GM04504 (cell line): ENCODE data around the gene FFAR4.

Experiments used
- DNase-seq: peaks from one replicate; pipeline ENCODE4 v3.0.0-alpha.2; 2012; ENCODE audit warnings: low read depth

Gene FFAR4

DNA sequence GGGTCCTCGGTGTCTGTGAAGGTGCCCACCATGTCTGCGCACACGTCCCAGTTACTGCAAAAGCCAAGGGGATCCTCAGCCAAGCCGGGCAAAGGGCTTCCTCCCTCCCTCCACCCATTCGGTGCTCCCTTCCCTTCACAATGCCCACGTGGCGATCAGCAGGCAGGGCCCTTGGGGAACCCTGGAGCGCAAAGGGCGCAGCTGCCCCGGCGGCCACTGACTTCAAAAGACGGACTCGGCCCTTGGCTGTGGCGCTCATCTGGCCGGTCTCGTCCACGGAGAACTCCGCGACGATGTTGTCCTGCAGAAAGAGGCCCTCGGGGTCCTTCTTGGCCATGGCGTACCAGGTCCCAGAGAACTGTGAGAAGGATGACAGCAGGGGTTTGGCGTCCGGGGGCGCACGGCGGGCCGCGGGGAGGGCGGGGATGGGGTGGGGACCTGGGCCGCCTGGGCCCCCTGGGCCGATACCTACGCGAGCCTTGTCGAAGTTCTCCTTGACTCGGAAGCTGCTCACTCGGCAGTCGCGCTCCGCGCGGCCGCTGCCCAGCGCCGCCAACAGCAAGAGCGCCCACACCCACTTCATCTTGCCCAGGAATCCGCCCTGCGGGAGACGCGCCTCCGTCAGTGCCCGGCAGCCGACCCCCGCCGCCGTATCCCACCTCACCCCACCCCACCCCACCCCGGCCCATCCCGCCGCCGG lies 34.1 kb downstream of the FFAR4 start:
- DNase-seq: no peak

DNA sequence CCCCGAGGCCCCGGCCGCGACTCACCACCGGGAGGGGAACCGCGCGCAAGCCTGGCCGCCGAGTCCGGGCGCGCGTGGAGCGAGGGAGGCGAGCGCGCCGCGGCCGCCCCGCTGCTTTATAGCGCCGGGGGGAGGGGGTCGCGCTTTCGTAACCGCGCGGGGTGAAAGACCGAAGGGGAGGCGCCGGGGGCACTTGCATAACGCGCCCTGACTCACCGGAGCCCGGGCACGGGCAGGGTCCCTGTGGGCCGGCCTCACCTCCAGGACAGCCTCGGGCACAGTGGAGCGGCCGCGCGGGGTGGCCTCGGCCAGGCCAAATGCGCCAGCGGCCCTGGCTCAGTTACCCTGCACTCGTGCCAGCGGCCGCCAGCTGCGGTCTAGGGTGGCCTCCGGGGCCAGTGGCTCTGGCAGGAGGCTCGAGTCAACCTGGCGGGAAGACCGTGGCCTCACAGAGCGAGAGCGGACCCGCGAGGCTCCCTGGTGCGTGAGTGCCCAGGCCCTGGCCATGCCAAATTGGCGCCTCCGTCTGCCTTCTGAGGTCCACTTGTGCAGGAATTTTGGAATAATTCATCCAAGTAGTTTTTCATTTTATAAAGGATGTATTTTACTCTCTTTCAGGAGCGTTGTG lies 34.8 kb downstream of the FFAR4 start, which contains the start of gene RBP4:
Gene RBP4, minus strand, starts transcription at position 90 of the 628 bp plus-strand sequence. CDS start 207 bp downstream, outside the sequence.
- no peak for DNase-seq

GRCh38 chr10:93601774-93602162 lies 35.3 kb downstream of the FFAR4 start:
- DNase-seq: no peak

DNA sequence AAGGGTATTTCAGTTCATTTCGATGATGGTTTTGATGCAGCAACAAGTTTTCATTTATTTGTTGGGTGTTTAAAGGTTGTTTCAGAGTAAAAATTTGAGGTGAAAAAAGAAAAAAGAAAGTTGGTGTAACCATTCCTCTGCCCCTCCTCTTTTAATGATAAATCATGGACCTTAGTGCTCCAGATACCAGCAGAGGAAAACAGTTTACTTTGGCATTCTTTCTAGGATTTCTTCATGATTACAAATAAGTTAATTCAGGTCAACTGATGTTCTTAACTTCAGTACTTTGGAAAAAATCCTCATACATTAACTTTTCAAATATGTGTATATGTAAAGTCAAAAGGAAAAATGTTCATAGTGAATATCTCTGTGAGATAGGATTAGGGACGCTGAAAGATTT lies 36.6 kb downstream of the FFAR4 start:
- DNase-seq: no peak

- DNase-seq: no peak
Measured at GRCh38 chr10:93604146-93604545, 37.7 kb downstream of the FFAR4 start.

- DNase-seq: no peak
Measured at GRCh38 chr10:93608421-93608820, 42.0 kb downstream of the FFAR4 start.

DNA sequence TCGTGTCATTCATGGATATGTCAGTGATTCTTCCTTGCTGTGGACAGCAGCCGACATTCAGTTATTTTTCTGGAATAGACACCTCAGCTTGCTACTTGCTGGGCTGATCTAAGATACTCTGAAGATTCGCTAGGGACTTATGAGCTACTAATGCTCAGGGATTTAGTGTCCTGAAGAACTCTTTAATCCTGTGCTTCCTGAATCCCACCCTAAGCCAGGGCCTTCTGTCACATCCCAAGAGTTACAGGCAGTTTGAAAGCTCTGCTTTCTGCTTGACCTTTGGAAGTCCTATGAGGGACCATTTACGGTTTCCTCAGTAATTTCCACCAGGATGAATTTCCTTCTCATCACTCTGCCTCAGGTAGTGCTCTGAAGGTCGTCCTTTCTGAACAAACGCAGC lies 45.8 kb downstream of the FFAR4 start, which contains the start of gene PDE6C:
Gene PDE6C, plus strand, starts transcription at position 227 of the 400 bp plus-strand sequence. CDS start 189 bp downstream, outside the sequence.
- no peak for DNase-seq

GRCh38 chr10:93613126-93613525 lies 46.7 kb downstream of the FFAR4 start:
- DNase-seq: no peak

DNA sequence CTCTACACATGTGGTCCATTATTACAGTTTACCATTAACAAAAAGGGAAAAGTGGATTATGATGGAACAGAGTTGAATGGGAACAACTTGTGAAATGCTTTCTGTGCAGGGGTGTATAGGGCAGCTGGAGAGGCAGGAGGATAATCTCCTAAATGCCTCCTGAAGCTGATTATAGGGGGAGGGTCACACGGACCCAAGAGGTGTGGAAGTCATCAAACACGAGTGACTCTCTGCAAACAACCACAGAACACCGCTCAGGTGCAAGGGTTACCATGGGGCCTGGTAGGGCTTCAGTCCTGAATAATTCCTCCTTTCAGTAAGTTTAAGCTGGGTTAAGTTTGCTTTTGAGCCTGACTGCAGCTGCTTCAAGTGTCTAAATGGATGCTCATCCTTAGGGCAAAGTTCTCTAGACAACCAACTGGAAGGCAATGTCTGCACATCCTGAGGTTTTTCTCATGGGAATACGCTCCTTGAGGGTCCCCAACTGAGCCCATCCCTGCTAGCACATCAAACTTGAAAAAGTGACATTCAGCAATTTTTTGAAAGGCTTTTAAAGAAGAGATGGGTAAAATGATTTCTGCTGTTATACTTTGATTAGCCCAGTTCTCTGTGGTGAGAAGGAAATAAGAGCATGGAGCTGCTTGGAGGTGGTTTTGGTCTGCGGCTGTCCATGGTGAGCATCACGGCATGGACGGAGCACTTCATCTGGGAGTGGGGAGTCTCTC lies 47.8 kb downstream of the FFAR4 start:
- DNase-seq: no peak

DNA sequence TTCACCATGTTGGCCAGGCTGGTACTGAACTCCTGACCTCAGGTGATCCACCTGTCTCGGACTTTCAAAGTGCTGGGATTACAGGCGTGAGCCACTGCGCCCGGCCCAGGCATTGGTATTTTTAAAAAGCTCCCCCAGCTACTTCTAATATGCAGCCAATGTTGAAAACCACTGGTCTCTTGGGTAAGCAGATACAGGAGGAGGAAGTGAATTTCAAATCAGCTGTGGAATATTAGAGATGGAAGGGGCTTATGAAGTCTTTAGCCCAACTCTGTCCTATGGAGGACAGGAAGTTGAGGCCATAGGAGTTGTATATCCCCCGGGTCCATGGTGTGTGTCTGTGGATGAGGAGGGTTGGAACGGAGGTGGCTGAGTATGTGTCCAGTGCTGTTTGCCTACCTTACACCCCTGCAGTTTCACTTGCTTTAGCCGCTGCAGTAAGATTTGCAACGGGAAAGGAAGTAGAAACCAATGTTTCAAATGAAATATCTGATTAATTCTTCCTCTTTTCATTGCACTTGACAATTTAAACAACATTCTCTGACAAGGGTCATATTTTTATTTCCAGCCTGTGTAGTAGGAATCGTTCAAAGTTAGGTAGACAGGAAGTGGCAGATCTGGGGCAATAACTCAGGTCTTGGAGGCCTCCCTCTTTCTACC lies 49.2 kb downstream of the FFAR4 start:
- no peak for DNase-seq

DNA sequence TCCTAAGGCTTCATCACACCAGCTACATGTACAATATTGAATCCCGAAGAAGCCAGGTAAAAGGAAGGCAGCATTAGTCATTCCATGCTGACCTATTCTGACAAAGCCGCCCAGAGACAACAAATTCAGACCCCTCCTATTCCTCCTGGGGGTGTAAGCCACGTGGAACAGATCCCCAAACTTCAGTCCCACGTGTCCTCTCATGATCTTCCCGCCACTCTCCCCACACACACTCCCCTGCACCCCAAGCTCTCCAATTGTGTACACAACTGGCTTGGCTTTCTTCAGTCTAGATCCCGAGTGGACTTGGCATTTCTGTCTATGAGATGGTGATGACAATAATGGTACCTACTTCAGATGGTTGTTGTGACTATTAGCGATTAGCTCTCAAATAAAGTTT lies 54.5 kb downstream of the FFAR4 start:
- DNase-seq: no peak

- DNase-seq: no peak
Measured at GRCh38 chr10:93622942-93623341, 56.5 kb downstream of the FFAR4 start.

DNA sequence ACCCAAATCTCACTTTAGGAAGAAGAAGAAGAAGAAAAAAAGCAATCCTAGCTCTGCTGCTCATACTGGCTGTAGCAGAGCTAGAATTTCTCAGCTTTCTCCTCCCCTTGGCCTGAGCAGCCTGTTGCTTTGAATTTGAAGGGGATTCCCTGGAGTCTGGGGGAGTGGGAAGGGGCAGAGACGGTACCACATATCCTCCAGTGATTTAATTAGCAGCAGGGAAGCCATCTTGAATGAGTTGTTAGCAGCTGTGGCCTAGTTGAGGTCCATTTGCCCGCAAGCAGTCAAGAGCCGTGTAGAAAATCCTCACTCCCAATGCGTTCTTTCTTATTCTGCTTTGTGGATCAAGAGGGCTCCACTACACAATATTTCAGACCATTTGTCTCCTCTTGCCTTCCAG lies 62.4 kb downstream of the FFAR4 start:
- DNase-seq: no peak

- DNase-seq: no peak
Measured at GRCh38 chr10:93629647-93630305, 63.3 kb downstream of the FFAR4 start.

DNA sequence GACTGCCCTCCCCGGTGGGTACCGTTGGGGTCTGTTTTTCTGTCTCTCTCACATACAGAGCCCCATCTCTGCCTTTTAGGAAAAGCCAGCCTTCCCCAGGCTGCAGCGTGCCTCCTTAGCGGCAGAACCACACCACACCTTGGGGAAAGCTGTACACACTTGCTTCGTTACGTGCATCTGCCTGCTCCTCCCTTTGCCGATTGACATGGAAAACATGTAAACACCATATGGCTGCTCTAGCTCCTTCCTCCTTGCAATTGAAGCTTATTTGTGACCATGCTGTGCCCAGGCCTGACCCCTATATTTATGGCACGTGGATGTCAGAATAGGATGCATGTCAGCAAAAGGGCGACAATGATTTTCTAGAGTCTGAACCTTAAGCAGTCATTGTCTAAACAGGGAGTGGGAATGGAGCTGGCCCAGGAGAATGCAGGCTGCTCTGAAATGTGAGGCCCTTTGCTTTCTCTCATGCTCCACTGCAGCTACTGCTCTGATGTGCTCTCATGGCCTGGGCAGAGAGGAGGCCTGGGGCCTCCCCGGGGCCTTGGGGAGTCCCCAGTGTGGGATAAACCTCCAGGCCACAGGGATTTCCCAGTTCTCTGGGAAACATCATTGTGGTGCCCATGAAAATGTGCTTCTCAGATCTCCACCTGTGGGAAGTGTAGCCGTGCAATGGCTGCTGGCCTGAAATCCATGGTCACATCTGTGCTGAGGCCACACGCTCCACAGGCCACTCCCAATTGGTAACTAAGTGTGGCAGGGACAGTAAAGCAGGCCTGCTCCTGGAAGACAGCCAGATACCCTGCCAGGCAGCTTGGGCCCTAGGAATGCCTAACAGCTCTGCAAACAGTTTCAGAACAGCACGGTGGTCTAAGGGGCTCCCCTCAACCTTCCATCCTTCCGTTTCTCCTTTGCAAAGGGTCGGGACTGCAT lies 64.4 kb downstream of the FFAR4 start:
- no peak for DNase-seq
